ENCODE results near the gene NOL9. TPM values are rescaled to one million over a fixed set of nuclear protein-coding genes. Genes with fewer than 3 reads are reported as not detected.

The NOL9 gene
- total and polyA plus RNA-seq, 3 donors from 2014 or later, result 11.4 to 34.6 (median 29.0) TPM

DNA sequence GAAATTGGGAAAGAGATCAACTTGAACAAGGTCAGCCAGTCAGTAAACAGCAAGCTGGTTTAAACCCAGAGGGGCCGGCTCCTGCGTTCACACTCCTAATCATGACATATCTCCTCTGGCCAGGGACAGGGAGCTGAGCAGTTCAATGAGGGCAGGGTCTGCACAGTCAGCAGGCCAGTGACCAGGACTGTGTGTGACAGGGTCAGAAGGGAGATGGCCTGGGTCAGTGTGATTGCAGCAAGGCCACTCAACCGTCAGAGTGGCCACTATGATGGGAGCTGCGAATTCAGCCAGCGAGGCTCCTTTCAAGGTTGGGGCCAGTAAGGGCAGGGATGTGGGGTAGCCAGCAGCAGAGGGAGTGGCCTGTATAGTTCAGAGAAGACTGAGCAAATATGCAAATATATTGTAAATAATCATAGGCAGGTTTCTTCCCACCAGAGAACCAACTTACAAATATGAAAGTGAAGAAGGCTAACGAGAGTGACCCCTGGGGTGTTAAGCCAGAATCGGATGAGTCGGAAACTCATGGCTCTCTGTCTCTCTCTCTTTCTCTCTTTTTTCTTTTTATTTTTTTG, 20.0 kb downstream of the NOL9 start:
- DNase-seq, result no peak
- WGBS, 2 donors, result 90 to 92% methylated on average over 8 of the region's 8 CpGs
- H3K4me1 ChIP-seq, result no peaks in the 10 kb centered on the region
- no peaks in the 10 kb centered on the region for H3K27me3 ChIP-seq
- no peaks in the 10 kb centered on the region for H3K9me3 ChIP-seq
- no peak overlapping the region for H3K4me3 ChIP-seq
- intact Hi-C loops (cut with DNase I; ENCODE audit: low total_unique reads), result no loop called here
- no peak overlapping the region for H3K27ac ChIP-seq
- H3K36me3 ChIP-seq (ENCODE audit: low read depth, missing control alignments), result no peaks in the 10 kb centered on the region
- no peak for TF ChIP-seq POLR2A (IDR thresholded peaks at IDR 0.05)
- TF ChIP-seq, protein P1, sequence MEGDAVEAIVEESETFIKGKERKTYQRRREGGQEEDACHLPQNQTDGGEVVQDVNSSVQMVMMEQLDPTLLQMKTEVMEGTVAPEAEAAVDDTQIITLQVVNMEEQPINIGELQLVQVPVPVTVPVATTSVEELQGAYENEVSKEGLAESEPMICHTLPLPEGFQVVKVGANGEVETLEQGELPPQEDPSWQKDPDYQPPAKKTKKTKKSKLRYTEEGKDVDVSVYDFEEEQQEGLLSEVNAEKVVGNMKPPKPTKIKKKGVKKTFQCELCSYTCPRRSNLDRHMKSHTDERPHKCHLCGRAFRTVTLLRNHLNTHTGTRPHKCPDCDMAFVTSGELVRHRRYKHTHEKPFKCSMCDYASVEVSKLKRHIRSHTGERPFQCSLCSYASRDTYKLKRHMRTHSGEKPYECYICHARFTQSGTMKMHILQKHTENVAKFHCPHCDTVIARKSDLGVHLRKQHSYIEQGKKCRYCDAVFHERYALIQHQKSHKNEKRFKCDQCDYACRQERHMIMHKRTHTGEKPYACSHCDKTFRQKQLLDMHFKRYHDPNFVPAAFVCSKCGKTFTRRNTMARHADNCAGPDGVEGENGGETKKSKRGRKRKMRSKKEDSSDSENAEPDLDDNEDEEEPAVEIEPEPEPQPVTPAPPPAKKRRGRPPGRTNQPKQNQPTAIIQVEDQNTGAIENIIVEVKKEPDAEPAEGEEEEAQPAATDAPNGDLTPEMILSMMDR (IDR thresholded peaks at IDR 0.05), result no peak

DNA sequence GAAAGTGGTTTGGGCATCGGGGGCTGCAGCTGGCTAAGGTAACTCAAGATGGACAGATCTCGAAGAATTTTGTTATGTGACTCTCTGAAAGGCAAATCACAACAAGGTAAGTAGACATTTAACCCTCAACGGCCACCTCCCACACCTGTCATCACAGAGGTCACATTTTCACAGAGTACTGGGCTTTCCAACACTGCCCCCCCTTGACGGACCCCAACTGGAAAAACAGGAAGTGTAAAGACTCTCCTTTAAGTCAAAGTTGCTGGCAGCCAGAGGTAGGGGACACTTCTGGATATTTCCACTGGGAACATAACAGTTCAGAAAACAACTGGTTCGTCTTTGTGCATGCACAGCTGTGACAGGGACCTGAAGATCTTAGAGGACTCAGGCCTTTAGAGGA, 22.3 kb downstream of the NOL9 start:
- TF ChIP-seq, protein P1 (IDR thresholded peaks at IDR 0.05), result no peak
- no peak for TF ChIP-seq POLR2A (IDR thresholded peaks at IDR 0.05)
- 90 to 92% methylated on average over 5 of the region's 5 CpGs for WGBS, 2 donors
- no peaks in the 10 kb centered on the region for H3K4me1 ChIP-seq
- intact Hi-C loops (cut with DNase I; ENCODE audit: low total_unique reads), result no loop called here
- no peaks in the 10 kb centered on the region for H3K27me3 ChIP-seq
- no peaks in the 10 kb centered on the region for H3K9me3 ChIP-seq
- H3K36me3 ChIP-seq (ENCODE audit: low read depth, missing control alignments), result no peaks in the 10 kb centered on the region
- DNase-seq, result no peak
- no peak overlapping the region for H3K4me3 ChIP-seq
- H3K27ac ChIP-seq, result no peak overlapping the region

DNA sequence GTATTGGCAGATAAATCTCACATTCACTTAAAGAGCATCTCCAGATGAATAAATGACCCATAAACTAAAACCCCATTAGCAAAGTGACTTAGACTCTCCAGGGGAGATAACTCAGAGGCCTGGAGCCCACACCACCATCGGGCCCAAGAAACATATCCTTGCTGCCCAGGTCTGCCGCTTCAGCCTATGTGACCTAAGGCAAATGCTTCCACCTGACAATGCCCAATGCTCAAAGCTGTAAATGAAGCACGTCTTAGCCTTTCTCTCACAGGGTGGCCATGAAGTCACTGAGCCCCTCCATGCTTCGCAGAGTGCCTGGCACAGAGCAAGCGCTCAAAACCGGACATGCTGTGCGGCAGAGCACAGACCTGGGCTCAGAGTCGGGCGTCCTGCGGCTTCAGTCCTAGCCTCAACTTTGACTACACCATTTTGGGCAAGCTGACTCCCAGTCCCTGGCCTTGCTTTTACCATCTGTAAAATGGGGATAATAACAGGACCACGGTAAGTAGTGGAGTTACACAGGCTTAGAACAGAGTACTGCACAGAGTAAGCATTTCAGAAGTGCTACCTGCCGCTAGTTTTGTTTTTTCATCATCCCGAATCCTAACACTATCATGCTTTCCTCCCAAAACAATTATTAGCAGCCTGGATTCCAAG, 23.7 kb downstream of the NOL9 start:
- WGBS, 2 donors, result 96 to 98% methylated on average over 10 to 13 of the region's 13 CpGs
- Histone ChIP-seq H3K4me3 (no peak overlapping the region), H3K4me1 (no peaks in the 10 kb centered on the region), H3K27ac (no peak overlapping the region), H3K36me3 (ENCODE audit: low read depth, missing control alignments) (no peaks in the 10 kb centered on the region), H3K9me3 (no peaks in the 10 kb centered on the region), H3K27me3 (no peaks in the 10 kb centered on the region)
- DNase-seq, result no peak
- intact Hi-C loops (cut with DNase I; ENCODE audit: low total_unique reads), result no loop called here
- TF ChIP-seq POLR2A (IDR thresholded peaks at IDR 0.05), result no peak
- TF ChIP-seq, protein P1 (IDR thresholded peaks at IDR 0.05), result no peak

DNA sequence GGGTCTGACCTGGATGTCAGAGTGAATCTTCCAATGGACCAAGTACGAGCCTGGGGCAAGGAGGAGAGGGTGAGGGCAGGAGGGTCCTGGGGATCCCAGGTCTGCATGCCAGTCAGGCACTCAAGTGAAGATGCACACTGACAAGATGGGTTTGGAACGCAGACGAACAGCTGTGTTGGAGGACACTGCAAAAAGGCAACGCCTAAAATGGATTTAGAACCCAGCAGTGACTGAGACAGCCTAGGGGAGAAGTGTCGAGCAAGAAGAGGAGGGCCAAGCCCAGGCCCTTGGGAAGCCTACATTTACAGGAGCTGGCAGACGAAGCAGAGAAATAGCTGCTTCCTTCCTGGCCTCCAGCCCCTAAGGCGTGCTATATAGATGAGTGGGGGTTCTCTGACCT, 25.8 kb downstream of the NOL9 start:
- no peaks in the 10 kb centered on the region for H3K4me1 ChIP-seq
- intact Hi-C loops (cut with DNase I; ENCODE audit: low total_unique reads), result no loop called here
- no peak overlapping the region for H3K27ac ChIP-seq
- TF ChIP-seq, protein P1 (IDR thresholded peaks at IDR 0.05), result no peak
- H3K36me3 ChIP-seq (ENCODE audit: low read depth, missing control alignments), result no peaks in the 10 kb centered on the region
- no peak overlapping the region for H3K4me3 ChIP-seq
- H3K27me3 ChIP-seq, result no peaks in the 10 kb centered on the region
- DNase-seq, result no peak
- H3K9me3 ChIP-seq, result no peaks in the 10 kb centered on the region
- WGBS, 2 donors, result 86 to 93% methylated on average over 7 of the region's 7 CpGs

DNA sequence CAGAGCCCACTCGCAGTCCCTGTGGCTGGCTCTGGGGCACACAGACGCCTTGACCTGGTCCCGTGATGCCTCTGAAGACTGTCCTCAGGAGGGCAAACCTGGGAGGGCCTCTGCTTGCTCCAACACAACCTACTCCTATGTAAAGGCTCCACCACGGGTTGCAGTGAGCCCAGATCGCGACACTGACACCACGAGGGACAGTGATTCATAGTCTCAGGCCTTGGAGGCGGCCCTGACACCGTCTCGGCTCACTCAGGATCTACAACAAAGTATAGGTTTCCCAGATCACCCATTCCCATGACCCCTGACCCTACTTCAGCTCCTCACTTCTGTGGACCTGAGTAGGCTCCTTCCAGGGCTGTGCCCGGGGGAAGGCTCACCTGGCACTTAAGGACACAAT, 28.0 kb downstream of the NOL9 start:
- Histone ChIP-seq H3K4me3 (no peak overlapping the region), H3K9me3 (no peaks in the 10 kb centered on the region), H3K27me3 (no peaks in the 10 kb centered on the region), H3K4me1 (no peaks in the 10 kb centered on the region), H3K36me3 (ENCODE audit: low read depth, missing control alignments) (no peaks in the 10 kb centered on the region), H3K27ac (no peak overlapping the region)
- DNase-seq, result no peak
- intact Hi-C loops (cut with DNase I; ENCODE audit: low total_unique reads), result no loop called here
- TF ChIP-seq POLR2A (IDR thresholded peaks at IDR 0.05), result no peak
- TF ChIP-seq, protein P1 (IDR thresholded peaks at IDR 0.05), result no peak
- 72 to 84% methylated on average over 7 to 11 of the region's 11 CpGs for WGBS, 2 donors
